Suppressor macrophage treated with lipopolysaccharide for 1 hour (primary cell): ENCODE measurements around the gene NRP1.
A peak's percentile ranks its signal among the peaks of the same experiment; 100 is the strongest.

Source experiments
- DNase-seq, 3 donors: peaks; one replicate each; pipeline ENCODE4 v3.0.0-alpha.2; 2020 to 2022

The NRP1 gene

GRCh38 chr10:33201056-33201780 lies 133.2 kb downstream of the NRP1 start:
- no peak for DNase-seq

- DNase-seq, result no peak
Measured at GRCh38 chr10:33199731-33200232, 134.7 kb downstream of the NRP1 start.

- no peak for DNase-seq
Measured at GRCh38 chr10:33198610-33199009, 135.9 kb downstream of the NRP1 start.

GRCh38 chr10:33196710-33197491 lies 137.6 kb downstream of the NRP1 start:
- no peak for DNase-seq

GRCh38 chr10:33196377-33196706 lies 138.1 kb downstream of the NRP1 start:
- DNase-seq, result no peak

- DNase-seq, result no peak
Measured at GRCh38 chr10:33195608-33196376, 138.7 kb downstream of the NRP1 start.

GRCh38 chr10:33193701-33194521 lies 140.6 kb downstream of the NRP1 start:
- peak; percentile 22 to 56 (median 44) for DNase-seq

- DNase-seq, result peak; percentile 71 to 75 (median 73)
Measured at GRCh38 chr10:33193057-33193700, 141.3 kb downstream of the NRP1 start.

GRCh38 chr10:33192190-33192589 lies 142.3 kb downstream of the NRP1 start:
- DNase-seq, result no peak

- no peak for DNase-seq
Measured at GRCh38 chr10:33190406-33190805, 144.1 kb downstream of the NRP1 start.

GRCh38 chr10:33189808-33190207 lies 144.7 kb downstream of the NRP1 start:
- no peak for DNase-seq

GRCh38 chr10:33189363-33189762 lies 145.1 kb downstream of the NRP1 start:
- DNase-seq, result no peak

GRCh38 chr10:33187427-33187999 lies 147.0 kb downstream of the NRP1 start:
- no peak for DNase-seq

- no peak for DNase-seq
Measured at GRCh38 chr10:33186150-33186549, 148.3 kb downstream of the NRP1 start.

- no peak for DNase-seq
Measured at GRCh38 chr10:33183655-33184054, 150.8 kb downstream of the NRP1 start.

GRCh38 chr10:33180921-33181320 lies 153.5 kb downstream of the NRP1 start:
- no peak for DNase-seq

GRCh38 chr10:33180390-33180789 lies 154.1 kb downstream of the NRP1 start:
- peak; percentile 28 to 47 (median 32) for DNase-seq

GRCh38 chr10:33179067-33179466 lies 155.4 kb downstream of the NRP1 start:
- no peak for DNase-seq

GRCh38 chr10:33178026-33178755 lies 156.3 kb downstream of the NRP1 start:
- no peak for DNase-seq

- no peak for DNase-seq
Measured at GRCh38 chr10:33176688-33177087, 157.8 kb downstream of the NRP1 start.
